Vagina (tissue), 2 donors: Measurements from ENCODE around the gene RSPH1. TPM values are rescaled to one million over a fixed set of nuclear protein-coding genes. Genes with fewer than 3 reads are reported as not detected.

Experiments
- DNase-seq, 2 donors: peaks; one replicate each; pipeline ENCODE4 v3.0.0-alpha.2; 2017; ENCODE audit errors: extremely low spot score in 2 of 2
- H3K27ac ChIP-seq: fragments of 200-600 bp; sonication (generic); one replicate; pipeline ENCODE4 v1.5.1; 2019
- H3K27me3 ChIP-seq: fragments of 200-600 bp; sonication (generic); one replicate; pipeline ENCODE4 v1.5.1; 2019
- H3K36me3 ChIP-seq, 2 donors: fragments of 200-600 bp; sonication (generic); one replicate each; pipeline ENCODE4 v1.5.1; 2017 to 2019
- H3K4me1 ChIP-seq: fragments of 200-600 bp; sonication (generic); one replicate; pipeline ENCODE4 v1.5.1; 2019
- H3K4me3 ChIP-seq, 2 donors: fragments of 200-600 bp; sonication (generic); 1 replicate in 1 of 2; 2 replicates in 1 of 2; pipeline ENCODE4 v1.5.1; 2016 to 2019
- H3K9me3 ChIP-seq: fragments of 200-600 bp; sonication (generic); one replicate; pipeline ENCODE4 v1.5.1; 2019
- POLR2A ChIP-seq, 2 donors: fragments of 450-650 bp; IDR thresholded peaks; one replicate each; pipeline ENCODE4 v1.6.1; 2017; ENCODE audit warnings: antibody characterized with exemption in 2 of 2, mild to moderate bottlenecking in 2 of 2, moderate library complexity in 2 of 2
- POLR2AphosphoS5 ChIP-seq, 2 donors: sonication (generic); formaldehyde crosslinking; IDR thresholded peaks; one replicate each; pipeline ENCODE4 v1.9.0; 2017; ENCODE audit warnings: antibody characterized with exemption in 2 of 2, mild to moderate bottlenecking in 2 of 2, low read depth in 1 of 2; ENCODE audit not compliant: insufficient read depth in 1 of 2
- intact Hi-C: fragments of 100-400 bp; cut with DNase I; formaldehyde crosslinking; loops from one replicate; pipeline ENCODE4 v1.15.1; 2023
- total RNA-seq: library from RNA; depleted of rRNA; stranded (reverse); fragments of >200 nt; gene quantifications from one replicate; pipeline ENCODE4 v1.2.3, GENCODE V29; 2016
- TF ChIP-seq, protein P1 (sequence below), 3 experiments: fragments of 450-650 bp in 2 of 3; fragments of 200-600 bp in 1 of 3; sonication (generic) in 1 of 3; IDR thresholded peaks; one replicate each; pipeline ENCODE4 v1.5.1; 2017 to 2019; ENCODE audit warnings: antibody characterized with exemption in 3 of 3, mild to moderate bottlenecking in 2 of 3, moderate library complexity in 2 of 3

The RSPH1 gene
- total RNA-seq, 1 donor from 2014 or later = not detected

DNA sequence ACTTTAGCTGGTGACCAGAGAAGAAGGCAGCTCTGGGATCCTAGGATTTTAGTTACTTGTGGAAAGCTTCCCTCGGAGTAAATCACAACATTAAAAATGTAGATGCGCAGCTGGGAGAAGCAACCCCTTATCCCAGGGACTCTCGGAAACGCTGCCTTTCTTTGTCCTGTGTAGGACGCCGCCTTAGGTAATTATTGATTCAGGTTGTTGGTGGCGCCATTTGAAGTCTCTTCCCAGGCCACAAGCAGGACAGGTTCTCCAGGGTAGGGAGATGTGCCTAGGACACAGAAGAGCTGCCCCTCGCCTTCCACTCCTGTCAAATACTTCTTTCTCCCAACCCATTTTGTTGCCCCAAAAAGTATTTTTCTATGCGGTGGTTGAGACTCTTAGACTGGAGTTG, 27.9 kb upstream of the RSPH1 start:
- H3K27ac ChIP-seq = peak overlapping the region; percentile 79
- peaks cover 21% of the 10 kb centered on the region for H3K4me1 ChIP-seq
- intact Hi-C loops = no loop called here
- no peak overlapping the region for H3K4me3 ChIP-seq
- no peaks in the 10 kb centered on the region for H3K9me3 ChIP-seq
- no peaks in the 10 kb centered on the region for H3K27me3 ChIP-seq
- H3K36me3 ChIP-seq = peaks cover 0 to 3% of the 10 kb centered on the region in 2 donors
- TF ChIP-seq POLR2AphosphoS5 (IDR thresholded peaks at IDR 0.05; ENCODE audit: insufficient read depth in 1 of 2, low read depth in 1 of 2) (no peak), POLR2A (IDR thresholded peaks at IDR 0.05) (no peak)
- TF ChIP-seq, protein P1, sequence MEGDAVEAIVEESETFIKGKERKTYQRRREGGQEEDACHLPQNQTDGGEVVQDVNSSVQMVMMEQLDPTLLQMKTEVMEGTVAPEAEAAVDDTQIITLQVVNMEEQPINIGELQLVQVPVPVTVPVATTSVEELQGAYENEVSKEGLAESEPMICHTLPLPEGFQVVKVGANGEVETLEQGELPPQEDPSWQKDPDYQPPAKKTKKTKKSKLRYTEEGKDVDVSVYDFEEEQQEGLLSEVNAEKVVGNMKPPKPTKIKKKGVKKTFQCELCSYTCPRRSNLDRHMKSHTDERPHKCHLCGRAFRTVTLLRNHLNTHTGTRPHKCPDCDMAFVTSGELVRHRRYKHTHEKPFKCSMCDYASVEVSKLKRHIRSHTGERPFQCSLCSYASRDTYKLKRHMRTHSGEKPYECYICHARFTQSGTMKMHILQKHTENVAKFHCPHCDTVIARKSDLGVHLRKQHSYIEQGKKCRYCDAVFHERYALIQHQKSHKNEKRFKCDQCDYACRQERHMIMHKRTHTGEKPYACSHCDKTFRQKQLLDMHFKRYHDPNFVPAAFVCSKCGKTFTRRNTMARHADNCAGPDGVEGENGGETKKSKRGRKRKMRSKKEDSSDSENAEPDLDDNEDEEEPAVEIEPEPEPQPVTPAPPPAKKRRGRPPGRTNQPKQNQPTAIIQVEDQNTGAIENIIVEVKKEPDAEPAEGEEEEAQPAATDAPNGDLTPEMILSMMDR (IDR thresholded peaks at IDR 0.05) = no peak
- no peak for DNase-seq

DNA sequence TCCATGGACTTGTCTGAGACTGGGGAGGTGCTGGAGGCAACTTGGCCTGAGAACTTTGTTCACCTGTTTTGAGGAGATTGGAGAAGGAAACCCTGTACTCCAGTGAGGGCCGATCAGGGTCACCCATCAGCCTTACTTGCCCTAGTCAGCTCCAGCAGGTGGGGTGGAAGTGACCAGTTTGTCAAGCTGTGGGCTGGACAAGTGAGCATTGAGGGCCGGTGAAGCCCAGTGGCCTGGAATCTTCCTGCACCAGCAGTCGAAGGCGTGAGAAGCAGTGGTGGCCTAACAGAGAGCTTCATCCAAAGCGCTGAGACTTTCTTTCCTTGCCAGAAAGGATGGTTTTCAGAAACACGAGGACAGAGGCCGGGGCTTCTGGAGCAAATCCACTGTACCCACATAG, 27.2 kb upstream of the RSPH1 start:
- no peak overlapping the region for H3K27ac ChIP-seq
- intact Hi-C loops = no loop called here
- H3K4me3 ChIP-seq = no peak overlapping the region
- DNase-seq = no peak
- no peaks in the 10 kb centered on the region for H3K27me3 ChIP-seq
- H3K9me3 ChIP-seq = no peaks in the 10 kb centered on the region
- peaks cover 21% of the 10 kb centered on the region for H3K4me1 ChIP-seq
- H3K36me3 ChIP-seq = peaks cover 0 to 9% of the 10 kb centered on the region in 2 donors
- TF ChIP-seq, protein P1 (IDR thresholded peaks at IDR 0.05) = no peak
- TF ChIP-seq POLR2A (IDR thresholded peaks at IDR 0.05) = no peak

DNA sequence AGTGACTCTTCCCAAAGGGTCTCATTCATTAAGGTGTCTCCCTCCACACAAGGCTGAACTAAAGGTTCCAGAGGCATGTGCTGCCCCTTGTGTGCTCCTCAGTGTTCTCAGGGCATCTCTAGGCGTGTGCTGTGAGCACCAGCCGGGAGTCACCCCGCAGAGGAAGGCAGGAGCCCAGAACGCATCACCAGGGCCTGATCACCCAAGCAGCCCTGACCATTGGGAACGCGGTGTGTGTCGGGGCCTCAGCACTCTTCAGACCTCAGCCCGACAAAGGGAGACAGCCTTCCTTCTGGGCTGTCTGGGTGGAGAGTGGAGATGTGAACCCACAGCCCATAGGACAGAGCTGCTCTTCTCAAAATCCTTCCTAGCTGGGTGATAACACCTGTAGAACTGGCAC, 26.7 kb upstream of the RSPH1 start:
- Histone ChIP-seq H3K4me1 (peaks cover 25% of the 10 kb centered on the region), H3K9me3 (no peaks in the 10 kb centered on the region), H3K36me3 (peaks cover 0 to 9% of the 10 kb centered on the region in 2 donors), H3K27ac (no peak overlapping the region), H3K27me3 (no peaks in the 10 kb centered on the region), H3K4me3 (no peak overlapping the region)
- no peak for DNase-seq
- TF ChIP-seq POLR2A (IDR thresholded peaks at IDR 0.05) = no peak
- TF ChIP-seq, protein P1 (IDR thresholded peaks at IDR 0.05) = no peak
- TF ChIP-seq POLR2AphosphoS5 (IDR thresholded peaks at IDR 0.05; ENCODE audit: insufficient read depth in 1 of 2, low read depth in 1 of 2) = no peak
- intact Hi-C loops = no loop called here

DNA sequence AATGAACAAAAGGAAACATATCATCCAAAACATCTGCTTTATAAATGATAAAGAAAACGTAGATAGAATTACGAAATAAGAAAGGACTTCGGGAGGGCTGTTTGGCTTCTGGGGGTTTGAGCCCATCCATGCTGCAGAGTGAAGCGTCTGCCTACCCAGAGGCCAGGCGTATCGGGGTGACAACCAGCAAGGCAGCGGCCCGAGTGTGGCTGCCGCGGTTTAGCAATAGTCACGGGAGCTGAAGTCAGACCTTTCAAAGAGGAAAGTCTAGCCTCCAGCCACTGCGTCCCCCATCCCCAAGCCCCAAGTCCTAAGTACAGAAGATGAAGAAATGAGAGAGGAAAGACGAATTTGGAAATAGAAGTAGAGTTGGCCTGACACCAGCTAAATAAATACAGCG, 26.2 kb upstream of the RSPH1 start:
- TF ChIP-seq, protein P1 (IDR thresholded peaks at IDR 0.05) = no peak
- TF ChIP-seq POLR2A (IDR thresholded peaks at IDR 0.05) (no peak), POLR2AphosphoS5 (IDR thresholded peaks at IDR 0.05; ENCODE audit: insufficient read depth in 1 of 2, low read depth in 1 of 2) (no peak)
- no peaks in the 10 kb centered on the region for H3K27me3 ChIP-seq
- peaks cover 0 to 9% of the 10 kb centered on the region in 2 donors for H3K36me3 ChIP-seq
- no peak overlapping the region for H3K27ac ChIP-seq
- H3K4me3 ChIP-seq = no peak overlapping the region
- intact Hi-C loops = no loop called here
- H3K9me3 ChIP-seq = no peaks in the 10 kb centered on the region
- peaks cover 25% of the 10 kb centered on the region for H3K4me1 ChIP-seq
- no peak for DNase-seq

DNA sequence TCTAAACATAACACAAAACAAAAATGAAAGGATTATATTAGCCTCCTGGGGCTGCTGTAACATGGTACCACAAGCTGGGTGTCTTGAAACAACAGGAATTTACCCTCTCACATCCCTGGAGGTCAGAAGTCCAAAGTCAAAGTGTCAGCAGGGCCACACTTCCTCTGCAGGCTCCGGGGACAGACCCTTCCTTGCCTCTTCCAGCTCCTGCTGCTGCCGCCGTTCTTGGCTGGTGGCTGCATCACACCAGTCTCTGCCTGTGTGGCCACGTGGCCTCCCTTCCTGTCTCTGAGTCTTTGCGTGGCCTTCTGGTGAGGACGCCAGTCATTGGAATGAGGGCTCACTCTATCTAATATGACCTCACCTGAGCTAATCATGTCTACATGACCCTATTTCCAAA, 25.8 kb upstream of the RSPH1 start:
- DNase-seq = no peak
- intact Hi-C loops = no loop called here
- no peak overlapping the region for H3K4me3 ChIP-seq
- TF ChIP-seq, protein P1 (IDR thresholded peaks at IDR 0.05) = no peak
- no peaks in the 10 kb centered on the region for H3K27me3 ChIP-seq
- H3K9me3 ChIP-seq = no peaks in the 10 kb centered on the region
- H3K27ac ChIP-seq = no peak overlapping the region
- peaks cover 0 to 9% of the 10 kb centered on the region in 2 donors for H3K36me3 ChIP-seq
- peaks cover 28% of the 10 kb centered on the region for H3K4me1 ChIP-seq
